ENCODE data around the gene ADGRV1. TPM values are rescaled to one million over a fixed set of nuclear protein-coding genes. Genes with fewer than 3 reads are reported as not detected.
"Not testable (repeated sequence)": the region's sequence is repeated elsewhere in the genome, so short reads cannot be mapped to it uniquely, and the experiment has no call there.

The ADGRV1 gene
- total RNA-seq, 4 donors from 2014 or later: 0.08 to 0.87 (median 0.41) TPM

GRCh38 chr5:90809311-90810056 lies 250.9 kb downstream of the ADGRV1 start:
- ATAC-seq: no peak
- no peaks in the 10 kb centered on the region for H3K36me3 ChIP-seq
- H3K27me3 ChIP-seq: no peaks in the 10 kb centered on the region
- H3K27ac ChIP-seq: no peak overlapping the region
- WGBS, 2 donors (ENCODE audit: low coverage in 1 of 2): 67 to 91% methylated on average over 3 of the region's 4 CpGs
- H3K4me3 ChIP-seq: no peak overlapping the region
- H3K4me1 ChIP-seq: no peaks in the 10 kb centered on the region
- TF ChIP-seq CTCF (IDR thresholded peaks at IDR 0.05) (no peak), POLR2A (IDR thresholded peaks at IDR 0.05) (no peak)
- H3K9me3 ChIP-seq: no peaks in the 10 kb centered on the region

GRCh38 chr5:90810211-90810610 lies 251.6 kb downstream of the ADGRV1 start:
- WGBS, 2 donors (ENCODE audit: low coverage in 1 of 2): 78% methylated on average over 4 of the region's 4 CpGs
- TF ChIP-seq EP300 (IDR thresholded peaks at IDR 0.05) (no peak), POLR2AphosphoS5 (IDR thresholded peaks at IDR 0.05) (no peak), CTCF (IDR thresholded peaks at IDR 0.05) (no peak), POLR2A (IDR thresholded peaks at IDR 0.05) (no peak)
- ATAC-seq: no peak

GRCh38 chr5:90813392-90813791 lies 254.8 kb downstream of the ADGRV1 start:
- H3K4me1 ChIP-seq: no peaks in the 10 kb centered on the region
- no peaks in the 10 kb centered on the region for H3K36me3 ChIP-seq
- H3K9me3 ChIP-seq: no peaks in the 10 kb centered on the region
- no peak overlapping the region for H3K4me3 ChIP-seq
- ATAC-seq: no peak
- no peak for TF ChIP-seq POLR2AphosphoS5 (IDR thresholded peaks at IDR 0.05)
- no peak for TF ChIP-seq CTCF (IDR thresholded peaks at IDR 0.05)
- TF ChIP-seq POLR2A (IDR thresholded peaks at IDR 0.05): no peak
- no peak for TF ChIP-seq EP300 (IDR thresholded peaks at IDR 0.05)
- H3K27ac ChIP-seq: no peak overlapping the region
- 86 to 91% methylated on average over 3 to 4 of the region's 4 CpGs for WGBS, 2 donors (ENCODE audit: low coverage in 1 of 2)
- no peaks in the 10 kb centered on the region for H3K27me3 ChIP-seq

More at GRCh38 chr5:90810211-90810610, 251.6 kb downstream of the ADGRV1 start:
- Histone ChIP-seq H3K27ac (no peak overlapping the region), H3K27me3 (no peaks in the 10 kb centered on the region), H3K4me3 (no peak overlapping the region), H3K36me3 (no peaks in the 10 kb centered on the region), H3K9me3 (no peaks in the 10 kb centered on the region), H3K4me1 (no peaks in the 10 kb centered on the region)

- WGBS, 2 donors (ENCODE audit: low coverage in 1 of 2): 95% methylated on average over 4 of the region's 26 CpGs
- not testable (repeated sequence) for H3K4me1 ChIP-seq, ATAC-seq, H3K27me3 ChIP-seq, H3K9me3 ChIP-seq, H3K27ac ChIP-seq, H3K4me3 ChIP-seq, H3K36me3 ChIP-seq
Measured at GRCh38 chr5:90822062-90822461, 263.5 kb downstream of the ADGRV1 start.

- WGBS, 2 donors (ENCODE audit: low coverage in 1 of 2): 74 to 88% methylated on average over 3 of the region's 3 CpGs
- H3K27ac ChIP-seq: no peak overlapping the region
- ATAC-seq: no peak
- no peaks in the 10 kb centered on the region for H3K4me1 ChIP-seq
- peaks cover 0 to 7% (median 0%) of the 10 kb centered on the region in 3 donors for H3K9me3 ChIP-seq
- H3K27me3 ChIP-seq: no peaks in the 10 kb centered on the region
- no peaks in the 10 kb centered on the region for H3K36me3 ChIP-seq
- H3K4me3 ChIP-seq: no peak overlapping the region
- TF ChIP-seq POLR2AphosphoS5 (IDR thresholded peaks at IDR 0.05): no peak
- TF ChIP-seq EP300 (IDR thresholded peaks at IDR 0.05): no peak
- TF ChIP-seq POLR2A (IDR thresholded peaks at IDR 0.05): no peak
- TF ChIP-seq CTCF (IDR thresholded peaks at IDR 0.05): no peak
Measured at GRCh38 chr5:90824436-90824835, 265.8 kb downstream of the ADGRV1 start.
